Endothelial cell (in vitro differentiated cells): ENCODE results near the gene COL13A1. TPM values are rescaled to one million over a fixed set of nuclear protein-coding genes. Genes with fewer than 3 reads are reported as not detected.

Experiments
- DNase-seq: peaks from one replicate; pipeline ENCODE4 v3.0.0; 2021; ENCODE audit warnings: low spot score
- H3K27ac Mint-ChIP-seq: one replicate; pipeline ENCODE4 v1.8.0; 2021; ENCODE audit warnings: mixed read lengths, inconsistent platforms; ENCODE audit not compliant: unreplicated experiment
- H3K27me3 Mint-ChIP-seq: one replicate; pipeline ENCODE4 v1.8.0; 2021; ENCODE audit warnings: mild to moderate bottlenecking, moderate library complexity, mixed read lengths, inconsistent platforms; ENCODE audit not compliant: unreplicated experiment
- H3K36me3 Mint-ChIP-seq: one replicate; pipeline ENCODE4 v1.8.0; 2021; ENCODE audit warnings: mild to moderate bottlenecking, low read depth, mixed read lengths, inconsistent platforms; ENCODE audit not compliant: unreplicated experiment
- H3K4me1 Mint-ChIP-seq: one replicate; pipeline ENCODE4 v1.8.0; 2021; ENCODE audit warnings: mild to moderate bottlenecking, mixed read lengths, inconsistent platforms; ENCODE audit not compliant: unreplicated experiment
- H3K4me3 Mint-ChIP-seq: one replicate; pipeline ENCODE4 v1.8.0; 2021; ENCODE audit warnings: mild to moderate bottlenecking, mixed read lengths, inconsistent platforms; ENCODE audit not compliant: unreplicated experiment
- H3K9me3 Mint-ChIP-seq: one replicate; pipeline ENCODE4 v1.8.0; 2021; ENCODE audit warnings: mixed read lengths, inconsistent platforms; ENCODE audit not compliant: unreplicated experiment
- total RNA-seq: library from RNA; stranded (reverse); fragmentation: NEBNext Ultra II Directional; extraction: Animal tissue kit (Norgen Biotek cat#: 25700); gene quantifications from one replicate; pipeline ENCODE4 v1.2.1, GENCODE V29; 2021; ENCODE audit not compliant: unreplicated experiment
- TF ChIP-seq, protein P1 (sequence below): fragments of 200-600 bp; sonication (generic); IDR thresholded peaks from one replicate; pipeline ENCODE4 v1.5.0; 2021; ENCODE audit warnings: antibody characterized with exemption; ENCODE audit not compliant: unreplicated experiment

Gene COL13A1
- total RNA-seq, 1 donor from 2014 or later: 22.6 TPM

DNA sequence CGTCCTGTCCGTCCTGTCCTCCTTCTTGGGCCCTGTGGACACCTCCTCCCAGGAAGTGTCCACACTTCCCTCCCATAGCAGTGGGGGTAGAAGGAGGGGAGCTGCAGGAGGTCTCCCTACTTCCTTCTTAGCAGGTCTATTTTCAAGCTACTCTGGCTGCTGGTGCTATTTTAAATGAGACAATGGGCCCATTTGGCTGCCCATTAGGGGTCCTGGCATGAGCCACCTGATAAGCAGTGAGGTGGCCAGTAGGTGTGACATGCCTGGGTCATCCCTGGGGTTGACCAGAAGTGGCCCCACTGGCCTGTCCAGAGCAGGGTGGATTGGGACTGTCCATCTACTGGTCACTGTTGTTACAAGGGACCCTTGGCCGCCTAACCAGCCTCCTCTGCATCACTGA is 75.2 kb downstream of the COL13A1 start:
- Mint-ChIP-seq H3K27me3 (peaks cover 14% of the 10 kb centered on the region), H3K4me1 (peaks cover 15% of the 10 kb centered on the region)

DNA sequence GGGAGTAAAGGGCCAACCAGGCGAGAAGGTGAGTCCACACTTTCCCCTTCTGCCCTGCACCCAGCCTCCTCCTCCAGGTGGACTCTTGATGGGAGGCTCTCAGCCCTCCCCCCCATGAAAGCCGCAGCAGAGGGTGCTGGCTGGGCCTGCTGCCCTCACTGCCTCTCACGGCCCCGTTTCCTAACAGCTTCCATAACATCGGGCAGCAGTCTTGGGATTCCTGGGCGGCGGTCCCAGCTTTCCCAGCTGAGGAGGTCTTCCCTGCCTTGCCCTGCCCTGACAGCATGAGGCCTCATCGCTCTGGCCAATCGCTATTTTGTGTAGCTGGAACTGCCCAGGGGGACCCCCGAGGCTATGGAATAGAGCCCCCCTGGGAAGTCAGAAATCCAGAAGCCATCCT is 76.3 kb downstream of the COL13A1 start:
- Mint-ChIP-seq H3K4me1 (peaks cover 11% of the 10 kb centered on the region), H3K4me3 (no peak overlapping the region), H3K36me3 (peaks cover 3% of the 10 kb centered on the region), H3K9me3 (no peaks in the 10 kb centered on the region), H3K27ac (no peak overlapping the region), H3K27me3 (peaks cover 15% of the 10 kb centered on the region)
- TF ChIP-seq, protein P1, sequence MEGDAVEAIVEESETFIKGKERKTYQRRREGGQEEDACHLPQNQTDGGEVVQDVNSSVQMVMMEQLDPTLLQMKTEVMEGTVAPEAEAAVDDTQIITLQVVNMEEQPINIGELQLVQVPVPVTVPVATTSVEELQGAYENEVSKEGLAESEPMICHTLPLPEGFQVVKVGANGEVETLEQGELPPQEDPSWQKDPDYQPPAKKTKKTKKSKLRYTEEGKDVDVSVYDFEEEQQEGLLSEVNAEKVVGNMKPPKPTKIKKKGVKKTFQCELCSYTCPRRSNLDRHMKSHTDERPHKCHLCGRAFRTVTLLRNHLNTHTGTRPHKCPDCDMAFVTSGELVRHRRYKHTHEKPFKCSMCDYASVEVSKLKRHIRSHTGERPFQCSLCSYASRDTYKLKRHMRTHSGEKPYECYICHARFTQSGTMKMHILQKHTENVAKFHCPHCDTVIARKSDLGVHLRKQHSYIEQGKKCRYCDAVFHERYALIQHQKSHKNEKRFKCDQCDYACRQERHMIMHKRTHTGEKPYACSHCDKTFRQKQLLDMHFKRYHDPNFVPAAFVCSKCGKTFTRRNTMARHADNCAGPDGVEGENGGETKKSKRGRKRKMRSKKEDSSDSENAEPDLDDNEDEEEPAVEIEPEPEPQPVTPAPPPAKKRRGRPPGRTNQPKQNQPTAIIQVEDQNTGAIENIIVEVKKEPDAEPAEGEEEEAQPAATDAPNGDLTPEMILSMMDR: no peak
- no peak for DNase-seq

More for the DNA sequence above, 75.2 kb downstream of the COL13A1 start:
- DNase-seq: no peak
- H3K4me3 Mint-ChIP-seq: no peak overlapping the region
- TF ChIP-seq, protein P1: no peak
- H3K27ac Mint-ChIP-seq: peak overlapping the region; percentile 44
- no peaks in the 10 kb centered on the region for H3K9me3 Mint-ChIP-seq
- peaks cover 3% of the 10 kb centered on the region for H3K36me3 Mint-ChIP-seq

GRCh38 chr10:69878951-69879350 is 77.2 kb downstream of the COL13A1 start:
- TF ChIP-seq, protein P1: no peak
- Mint-ChIP-seq H3K4me1 (peaks cover 11% of the 10 kb centered on the region), H3K27ac (no peak overlapping the region), H3K36me3 (peaks cover 3% of the 10 kb centered on the region), H3K27me3 (peaks cover 17% of the 10 kb centered on the region), H3K4me3 (no peak overlapping the region), H3K9me3 (no peaks in the 10 kb centered on the region)
- DNase-seq: no peak

- DNase-seq: no peak
- no peak overlapping the region for H3K4me3 Mint-ChIP-seq
- peaks cover 3% of the 10 kb centered on the region for H3K36me3 Mint-ChIP-seq
- H3K9me3 Mint-ChIP-seq: no peaks in the 10 kb centered on the region
- TF ChIP-seq, protein P1: no peak
- peaks cover 11% of the 10 kb centered on the region for H3K4me1 Mint-ChIP-seq
- H3K27ac Mint-ChIP-seq: no peak overlapping the region
- H3K27me3 Mint-ChIP-seq: peaks cover 16% of the 10 kb centered on the region
These were observed 78.0 kb downstream of the COL13A1 start for GRCh38 chr10:69879634-69880257.

GRCh38 chr10:69880301-69881081 is 78.8 kb downstream of the COL13A1 start:
- no peak overlapping the region for H3K27ac Mint-ChIP-seq
- no peak for DNase-seq
- peaks cover 11% of the 10 kb centered on the region for H3K4me1 Mint-ChIP-seq
- no peaks in the 10 kb centered on the region for H3K9me3 Mint-ChIP-seq
- peaks cover 3% of the 10 kb centered on the region for H3K36me3 Mint-ChIP-seq
- H3K27me3 Mint-ChIP-seq: peaks cover 18% of the 10 kb centered on the region
- H3K4me3 Mint-ChIP-seq: no peak overlapping the region
- TF ChIP-seq, protein P1: no peak
